Memory B cell (primary cell): ENCODE data around the gene CCDC85B.

Experiments
- ATAC-seq: fragments of 150-1000 bp; cut with Tn5 transposase; 2 replicates; pipeline ENCODE4 v1.10.0; 2021; ENCODE audit warnings: low read depth, mild to moderate bottlenecking, moderate library complexity
- DNase-seq, 2 donors: peaks; one replicate each; pipeline ENCODE4 v3.0.0; 2022; ENCODE audit warnings: low spot score in 2 of 2
- H3K27ac Mint-ChIP-seq: one replicate; pipeline ENCODE4 v1.8.0; 2022; ENCODE audit warnings: mild to moderate bottlenecking, moderate library complexity, mixed read lengths
- H3K27me3 Mint-ChIP-seq: one replicate; pipeline ENCODE4 v1.8.0; 2022; ENCODE audit warnings: mixed read lengths
- H3K36me3 Mint-ChIP-seq: one replicate; pipeline ENCODE4 v1.8.0; 2022; ENCODE audit warnings: mild to moderate bottlenecking, mixed read lengths
- H3K4me1 Mint-ChIP-seq: one replicate; pipeline ENCODE4 v1.8.0; 2022; ENCODE audit warnings: mixed read lengths
- H3K4me3 Mint-ChIP-seq: one replicate; pipeline ENCODE4 v1.8.0; 2022; ENCODE audit warnings: mild to moderate bottlenecking, moderate library complexity, mixed read lengths
- H3K9me3 Mint-ChIP-seq: one replicate; pipeline ENCODE4 v1.8.0; 2022; ENCODE audit warnings: mixed read lengths

CCDC85B gene

DNA sequence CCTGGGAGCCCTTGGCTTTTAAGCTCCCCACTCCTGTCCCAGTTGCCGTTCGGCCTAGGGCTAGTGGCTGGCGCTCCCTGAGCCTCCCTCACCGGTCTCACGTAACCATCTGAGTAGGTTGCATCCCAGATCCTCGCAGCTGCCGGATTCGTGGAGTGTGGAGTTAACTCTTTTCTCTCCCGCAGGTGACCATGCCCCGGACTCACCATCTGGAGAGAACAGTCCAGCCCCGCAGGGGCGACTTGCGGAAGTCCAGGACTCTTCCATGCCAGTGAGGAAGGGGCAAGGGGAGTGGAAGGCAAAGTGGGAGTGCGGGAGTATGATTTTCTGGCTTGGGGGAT is 29.3 kb upstream of the CCDC85B start:
- no peaks in the 10 kb centered on the region for H3K9me3 Mint-ChIP-seq
- ATAC-seq: no peak
- H3K27me3 Mint-ChIP-seq: no peaks in the 10 kb centered on the region
- peaks cover 20% of the 10 kb centered on the region for H3K36me3 Mint-ChIP-seq
- peak overlapping the region; percentile 95 for H3K4me3 Mint-ChIP-seq
- peak overlapping the region; percentile 88 for H3K27ac Mint-ChIP-seq
- peaks cover 25% of the 10 kb centered on the region for H3K4me1 Mint-ChIP-seq
- no peak for DNase-seq

DNA sequence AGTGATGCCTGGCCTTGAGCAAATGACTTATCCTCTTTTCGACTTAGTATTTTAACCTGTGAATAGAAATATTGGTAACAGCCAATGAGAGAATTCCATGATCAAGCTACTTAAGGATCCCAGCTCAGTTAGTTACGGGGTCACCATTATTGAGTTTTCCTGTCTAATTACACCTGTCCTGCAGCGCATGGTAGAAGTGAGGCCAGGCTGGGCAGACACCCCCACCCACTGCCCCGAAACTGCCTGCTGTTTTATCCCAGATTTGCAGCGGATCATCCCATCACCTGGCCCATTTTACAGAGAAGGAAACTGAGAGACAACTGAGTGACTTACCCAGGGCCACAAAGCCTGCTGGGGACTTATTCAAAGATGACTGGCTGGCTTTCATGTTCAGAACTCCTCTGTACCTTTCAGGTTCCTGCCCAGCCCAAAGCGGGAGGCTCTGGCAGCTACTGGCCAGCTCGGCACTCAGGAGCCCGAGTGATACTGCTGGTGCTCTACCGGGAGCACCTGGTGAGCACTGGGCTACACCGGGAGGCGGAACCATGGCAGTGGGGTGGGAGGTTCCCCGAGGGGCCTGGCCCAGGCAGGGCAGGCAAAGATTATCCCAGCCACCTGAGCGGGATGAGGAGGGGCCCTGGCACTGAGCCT is 28.8 kb upstream of the CCDC85B start:
- peaks cover 21% of the 10 kb centered on the region for H3K36me3 Mint-ChIP-seq
- no peaks in the 10 kb centered on the region for H3K27me3 Mint-ChIP-seq
- no peaks in the 10 kb centered on the region for H3K9me3 Mint-ChIP-seq
- H3K27ac Mint-ChIP-seq: no peak overlapping the region
- H3K4me1 Mint-ChIP-seq: peaks cover 20% of the 10 kb centered on the region
- no peak for DNase-seq
- H3K4me3 Mint-ChIP-seq: peak overlapping the region; percentile 95
- no peak for ATAC-seq

DNA sequence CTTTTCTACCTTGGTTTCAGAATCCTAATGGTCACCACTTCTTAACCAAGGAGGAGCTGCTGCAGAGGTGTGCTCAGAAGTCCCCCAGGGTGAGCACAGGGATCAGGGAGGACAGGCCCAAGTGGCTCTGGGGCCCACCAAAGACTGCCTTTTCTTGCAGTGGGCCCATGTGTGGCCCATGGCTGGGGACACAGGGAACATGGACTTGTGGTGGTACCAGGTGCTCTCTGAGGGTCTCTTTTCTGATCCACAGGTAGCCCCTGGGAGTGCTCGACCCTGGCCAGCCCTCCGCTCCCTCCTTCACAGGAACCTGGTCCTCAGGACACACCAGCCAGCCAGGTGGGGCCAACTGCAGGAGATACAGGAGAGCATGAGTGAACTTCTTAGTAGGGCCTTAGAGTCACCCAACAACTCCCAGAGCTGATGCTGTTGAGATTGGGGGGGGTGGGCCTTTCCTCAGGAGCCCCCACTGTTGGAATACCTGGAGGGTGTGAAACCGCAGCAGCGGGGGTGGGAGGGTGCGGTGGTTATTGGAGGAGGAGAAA is 28.2 kb upstream of the CCDC85B start:
- DNase-seq (no peak), ATAC-seq (no peak)
- Mint-ChIP-seq H3K36me3 (peaks cover 24% of the 10 kb centered on the region), H3K9me3 (no peaks in the 10 kb centered on the region), H3K4me1 (peaks cover 20% of the 10 kb centered on the region), H3K27ac (peak overlapping the region; percentile 65), H3K27me3 (no peaks in the 10 kb centered on the region), H3K4me3 (no peak overlapping the region)

DNA sequence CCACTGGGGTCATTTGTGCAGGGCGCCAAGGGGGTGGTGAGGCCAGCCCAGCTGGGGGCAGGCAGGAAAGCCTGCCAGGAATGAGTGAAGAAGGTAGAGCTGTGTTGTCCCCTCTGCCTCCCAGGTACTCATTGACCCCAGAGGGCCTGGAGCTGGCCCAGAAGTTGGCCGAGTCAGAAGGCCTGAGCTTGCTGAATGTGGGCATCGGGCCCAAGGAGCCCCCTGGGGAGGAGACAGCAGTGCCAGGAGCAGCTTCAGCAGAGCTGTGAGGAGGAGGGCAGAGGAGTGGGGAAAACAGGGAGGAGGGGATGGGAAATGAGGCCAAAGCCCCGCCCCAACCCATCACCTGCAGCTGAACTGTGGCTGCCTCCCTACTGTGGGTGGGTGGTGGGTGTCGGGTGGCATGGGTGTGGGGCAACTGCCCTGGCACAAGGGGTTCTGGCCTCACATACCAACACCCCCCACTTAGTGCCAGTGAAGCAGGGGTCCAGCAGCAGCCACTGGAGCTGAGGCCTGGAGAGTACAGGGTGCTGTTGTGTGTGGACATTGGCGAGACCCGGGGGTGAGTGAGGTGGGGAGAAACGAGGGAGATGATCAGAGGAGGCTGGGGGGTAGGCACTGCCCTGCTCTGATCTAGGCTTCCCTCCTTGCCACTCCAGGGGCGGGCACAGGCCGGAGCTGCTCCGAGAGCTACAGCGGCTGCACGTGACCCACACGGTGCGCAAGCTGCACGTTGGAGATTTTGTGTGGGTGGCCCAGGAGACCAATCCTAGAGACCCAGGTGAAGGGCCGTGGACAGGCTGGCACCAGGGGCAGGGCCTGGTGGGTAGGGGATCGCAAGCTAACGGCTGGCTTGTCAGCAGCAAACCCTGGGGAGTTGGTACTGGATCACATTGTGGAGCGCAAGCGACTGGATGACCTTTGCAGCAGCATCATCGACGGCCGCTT is 27.3 kb upstream of the CCDC85B start:
- peaks cover 22% of the 10 kb centered on the region for H3K4me1 Mint-ChIP-seq
- no peaks in the 10 kb centered on the region for H3K9me3 Mint-ChIP-seq
- peak overlapping the region; percentile 65 for H3K27ac Mint-ChIP-seq
- DNase-seq (no peak), ATAC-seq (no peak)
- H3K4me3 Mint-ChIP-seq: no peak overlapping the region
- peaks cover 24% of the 10 kb centered on the region for H3K36me3 Mint-ChIP-seq
- no peaks in the 10 kb centered on the region for H3K27me3 Mint-ChIP-seq

DNA sequence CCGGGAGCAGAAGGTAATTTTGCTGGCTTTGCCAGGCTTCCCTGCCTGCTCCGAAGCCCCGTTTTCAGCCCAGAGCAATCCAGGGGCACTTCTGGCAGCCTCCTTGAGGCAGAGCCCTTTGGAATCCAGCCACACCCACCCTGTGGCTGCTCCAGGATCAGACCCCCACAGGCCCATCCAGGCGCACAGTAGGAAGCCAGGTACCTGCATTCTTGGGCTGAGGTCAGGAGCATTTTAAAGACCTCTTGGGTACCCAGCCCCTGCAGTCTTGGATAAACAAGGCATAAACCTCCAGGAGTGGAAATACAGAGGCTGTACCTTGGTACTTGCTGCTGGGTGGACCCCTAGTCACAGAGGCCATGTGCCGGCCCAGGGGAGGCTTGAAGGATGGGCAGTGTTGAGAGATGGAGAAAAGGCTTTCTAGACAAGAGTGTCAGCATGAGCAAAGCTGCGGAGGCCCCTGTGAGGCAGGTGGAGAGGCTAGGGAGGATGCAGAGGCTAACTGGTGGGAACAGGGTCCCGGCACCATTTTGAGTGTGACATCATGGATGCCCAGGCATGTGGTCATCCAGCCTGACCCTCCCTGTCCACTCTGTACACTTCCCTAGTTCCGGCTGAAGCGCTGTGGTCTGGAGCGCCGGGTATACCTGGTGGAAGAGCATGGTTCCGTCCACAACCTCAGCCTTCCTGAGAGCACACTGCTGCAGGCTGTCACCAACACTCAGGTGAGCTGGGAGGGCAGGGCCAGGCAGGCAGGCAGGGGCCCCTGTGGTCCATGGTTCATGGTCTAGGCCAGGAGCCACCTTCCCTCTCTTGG is 26.4 kb upstream of the CCDC85B start:
- Mint-ChIP-seq H3K36me3 (peaks cover 24% of the 10 kb centered on the region), H3K27ac (no peak overlapping the region), H3K4me3 (no peak overlapping the region), H3K9me3 (no peaks in the 10 kb centered on the region), H3K27me3 (no peaks in the 10 kb centered on the region), H3K4me1 (peaks cover 16% of the 10 kb centered on the region)
- no peak for ATAC-seq
- DNase-seq: no peak

DNA sequence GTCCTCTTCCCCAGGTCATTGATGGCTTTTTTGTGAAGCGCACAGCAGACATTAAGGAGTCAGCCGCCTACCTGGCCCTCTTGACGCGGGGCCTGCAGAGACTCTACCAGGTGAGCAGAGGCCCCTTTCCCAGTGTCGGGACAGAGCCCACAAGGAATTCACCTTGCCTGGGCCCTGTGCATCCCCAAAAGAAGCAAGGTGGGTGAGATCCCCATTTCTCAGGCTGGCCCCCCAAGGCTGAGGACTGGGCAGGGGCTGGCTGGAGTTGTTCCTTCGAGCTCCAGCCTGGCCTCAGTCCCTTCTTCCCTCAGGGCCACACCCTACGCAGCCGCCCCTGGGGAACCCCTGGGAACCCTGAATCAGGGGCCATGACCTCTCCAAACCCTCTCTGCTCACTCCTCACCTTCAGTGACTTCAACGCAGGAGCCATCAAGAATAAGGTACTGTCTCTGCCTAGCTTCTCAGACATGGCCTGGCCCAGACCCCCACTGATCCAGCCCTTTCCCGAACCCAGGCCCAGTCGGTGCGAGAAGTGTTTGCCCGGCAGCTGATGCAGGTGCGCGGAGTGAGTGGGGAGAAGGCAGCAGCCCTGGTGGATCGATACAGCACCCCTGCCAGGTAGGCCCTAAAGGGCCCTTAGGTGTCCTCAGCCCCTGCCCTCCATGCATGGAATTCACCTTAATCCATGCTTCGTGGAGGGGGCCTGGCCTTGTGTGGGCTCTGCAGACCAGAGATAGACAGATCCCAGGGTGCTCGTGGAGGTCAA is 25.6 kb upstream of the CCDC85B start:
- Mint-ChIP-seq H3K27me3 (no peaks in the 10 kb centered on the region), H3K27ac (no peak overlapping the region), H3K36me3 (peaks cover 24% of the 10 kb centered on the region), H3K4me1 (peaks cover 14% of the 10 kb centered on the region), H3K9me3 (no peaks in the 10 kb centered on the region), H3K4me3 (no peak overlapping the region)
- no peak for ATAC-seq
- no peak for DNase-seq

DNA sequence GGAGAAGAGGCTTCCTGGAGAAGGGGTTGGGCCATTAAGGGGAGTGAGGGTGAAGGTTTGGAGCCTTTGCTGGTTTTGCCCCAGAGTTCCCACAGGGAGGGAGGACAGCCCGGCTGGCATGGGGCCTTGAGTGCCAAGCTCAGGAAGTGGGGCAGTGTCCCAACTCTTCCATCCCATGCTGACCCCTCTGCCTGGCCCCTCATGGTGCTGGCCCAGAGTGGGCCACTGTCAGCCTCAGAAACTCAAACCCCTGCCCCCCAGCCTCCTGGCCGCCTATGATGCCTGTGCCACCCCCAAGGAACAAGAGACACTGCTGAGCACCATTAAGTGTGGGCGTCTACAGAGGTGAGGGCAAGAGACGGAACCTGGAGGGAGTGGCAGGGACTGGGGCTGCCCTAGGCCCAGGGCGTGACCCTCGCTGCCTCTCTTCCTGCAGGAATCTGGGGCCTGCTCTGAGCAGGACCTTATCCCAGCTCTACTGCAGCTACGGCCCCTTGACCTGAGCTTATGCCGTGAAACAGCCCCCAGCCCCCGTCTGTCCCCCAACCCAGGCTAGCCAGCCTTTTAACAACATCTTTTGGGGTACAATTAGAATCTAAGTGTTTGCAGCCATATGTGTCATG is 24.8 kb upstream of the CCDC85B start:
- DNase-seq: no peak
- H3K9me3 Mint-ChIP-seq: no peaks in the 10 kb centered on the region
- peaks cover 24% of the 10 kb centered on the region for H3K36me3 Mint-ChIP-seq
- ATAC-seq: no peak
- no peaks in the 10 kb centered on the region for H3K27me3 Mint-ChIP-seq
- H3K4me1 Mint-ChIP-seq: peaks cover 13% of the 10 kb centered on the region
- H3K4me3 Mint-ChIP-seq: no peak overlapping the region
- no peak overlapping the region for H3K27ac Mint-ChIP-seq

DNA sequence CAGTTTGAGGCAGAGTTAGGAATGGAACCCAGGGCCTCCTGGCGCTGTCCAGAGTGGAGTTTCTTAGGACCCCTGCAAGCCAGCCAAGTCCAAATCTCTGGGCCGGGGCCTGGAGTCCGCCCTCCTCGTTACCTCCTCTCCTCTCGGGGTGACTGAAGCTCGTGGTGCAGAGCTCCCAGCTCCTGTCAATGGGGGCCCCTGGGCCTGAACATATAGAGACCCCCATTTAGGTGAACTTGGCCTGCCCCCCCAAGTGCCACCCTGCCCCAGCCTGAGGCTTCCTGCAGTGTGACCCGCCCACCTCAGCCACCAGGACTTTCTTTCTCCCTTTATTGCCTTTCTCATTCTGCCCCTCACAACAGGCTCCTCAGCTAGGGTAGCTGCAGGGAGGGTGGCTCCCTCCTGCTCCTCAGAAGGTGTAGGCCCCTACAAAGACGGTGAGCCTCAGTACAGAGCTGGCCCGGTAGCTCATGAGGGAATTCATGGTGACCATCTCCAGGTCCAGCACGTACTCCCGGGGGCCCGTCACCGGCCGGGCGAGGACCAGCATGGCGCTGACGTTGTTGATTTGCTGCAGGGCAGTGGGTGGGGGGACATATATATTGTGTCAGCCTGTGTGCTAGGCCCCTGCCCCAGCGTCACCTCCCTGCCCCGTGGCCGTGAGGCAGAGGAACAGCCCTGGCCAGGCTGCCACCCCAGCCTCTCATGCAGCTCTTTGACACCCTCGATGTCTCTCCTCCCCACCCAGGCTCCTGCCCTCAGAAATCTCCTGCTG is 23.8 kb upstream of the CCDC85B start:
- Mint-ChIP-seq H3K9me3 (no peaks in the 10 kb centered on the region), H3K4me1 (peaks cover 15% of the 10 kb centered on the region), H3K36me3 (peaks cover 24% of the 10 kb centered on the region), H3K27ac (no peak overlapping the region), H3K4me3 (no peak overlapping the region), H3K27me3 (no peaks in the 10 kb centered on the region)
- DNase-seq: no peak
- ATAC-seq: no peak

DNA sequence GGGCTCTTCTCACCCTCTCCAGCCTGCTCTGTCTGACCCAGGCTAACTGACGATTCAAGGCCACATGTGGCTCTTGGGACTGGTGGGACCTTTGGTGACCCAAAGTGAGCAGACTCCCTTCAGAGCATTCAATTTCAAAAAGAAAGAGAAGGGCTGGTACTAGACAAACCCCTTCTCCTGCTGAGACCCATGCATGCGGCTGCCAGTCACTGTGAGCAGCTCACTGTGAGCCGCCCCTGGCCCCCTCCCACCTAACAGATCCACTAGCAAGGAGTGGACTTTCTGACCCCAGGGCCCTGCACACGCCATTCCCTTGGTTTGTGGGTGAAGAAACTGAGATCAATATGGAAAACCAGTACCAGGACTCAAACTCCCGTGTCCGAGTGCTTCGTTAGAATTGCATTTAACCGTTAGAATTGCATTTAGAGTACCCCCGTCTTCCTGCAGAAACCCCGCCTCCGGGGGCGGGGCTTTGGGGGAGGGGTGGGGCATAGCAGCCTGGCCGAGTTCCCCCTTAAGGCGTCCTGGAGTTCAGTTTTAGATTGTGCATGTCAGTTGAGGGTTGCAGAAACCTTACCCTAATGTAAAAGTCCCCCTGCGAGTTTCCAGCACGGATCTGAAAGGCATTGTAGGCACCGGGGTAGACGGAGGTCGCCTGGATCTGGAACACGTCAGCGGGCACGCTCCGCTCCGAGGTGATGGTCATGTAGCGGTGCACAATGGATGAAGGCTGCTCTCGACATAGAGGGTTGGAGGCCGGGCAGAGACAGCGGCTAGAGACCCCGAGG is 23.0 kb upstream of the CCDC85B start:
- H3K4me3 Mint-ChIP-seq: no peak overlapping the region
- H3K4me1 Mint-ChIP-seq: peaks cover 15% of the 10 kb centered on the region
- no peaks in the 10 kb centered on the region for H3K27me3 Mint-ChIP-seq
- peaks cover 23% of the 10 kb centered on the region for H3K36me3 Mint-ChIP-seq
- ATAC-seq (peak; percentile 42), DNase-seq (no peak)
- H3K27ac Mint-ChIP-seq: no peak overlapping the region
- H3K9me3 Mint-ChIP-seq: no peaks in the 10 kb centered on the region

DNA sequence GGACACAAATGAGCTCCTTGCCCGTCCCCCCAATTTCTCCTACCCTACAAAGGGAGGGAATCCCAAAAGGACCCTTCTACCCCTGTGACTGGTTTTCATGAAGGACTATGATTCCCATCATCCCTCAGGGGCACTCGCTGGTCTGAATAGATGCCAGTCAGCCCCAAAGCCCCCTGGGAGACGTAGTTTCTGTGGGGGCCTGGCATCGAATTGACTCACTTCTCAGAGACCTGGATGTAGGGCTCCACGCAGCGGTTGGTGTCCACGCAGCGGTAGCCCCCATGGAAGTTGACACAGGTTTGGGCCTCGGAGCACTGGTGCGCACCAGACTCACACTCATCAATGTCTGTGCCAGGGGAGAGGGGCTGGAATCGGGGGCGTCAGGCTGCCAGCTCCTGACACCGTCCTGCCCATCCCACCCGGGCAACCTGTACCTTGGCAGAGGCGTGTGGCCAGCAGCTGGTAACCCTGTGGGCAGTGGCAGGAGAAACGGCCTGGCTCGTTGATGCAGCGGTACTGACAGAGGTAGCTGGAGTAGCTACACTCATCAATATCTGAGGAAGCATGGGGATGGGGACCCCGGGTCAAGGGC is 22.3 kb upstream of the CCDC85B start:
- H3K9me3 Mint-ChIP-seq: no peaks in the 10 kb centered on the region
- peak; percentile 67 for ATAC-seq
- no peak for DNase-seq

DNA sequence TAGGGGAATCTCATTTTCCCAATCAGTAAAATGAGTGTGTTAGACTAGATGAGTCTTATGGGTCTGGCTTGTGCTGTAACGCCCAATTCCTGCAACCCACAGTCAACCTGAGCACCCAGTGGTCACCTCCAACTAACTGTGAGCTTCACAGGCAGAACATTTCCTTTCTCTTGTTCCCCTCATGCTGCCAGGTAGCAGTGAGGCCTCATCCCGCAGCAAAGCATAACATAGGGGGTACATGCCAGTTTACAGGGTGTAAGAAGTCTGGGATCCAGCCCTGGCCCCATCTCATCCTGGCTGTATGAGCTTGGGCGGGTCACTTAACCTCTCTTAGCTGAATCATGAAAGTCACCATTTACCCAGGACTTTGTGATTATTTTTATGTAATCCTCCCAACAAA is 21.6 kb upstream of the CCDC85B start:
- no peaks in the 10 kb centered on the region for H3K9me3 Mint-ChIP-seq
- H3K27me3 Mint-ChIP-seq: no peaks in the 10 kb centered on the region
- ATAC-seq (no peak), DNase-seq (no peak)
- no peak overlapping the region for H3K4me3 Mint-ChIP-seq
- H3K27ac Mint-ChIP-seq: no peak overlapping the region
- H3K36me3 Mint-ChIP-seq: peaks cover 13% of the 10 kb centered on the region
- peaks cover 15% of the 10 kb centered on the region for H3K4me1 Mint-ChIP-seq

More for the DNA sequence above, 22.3 kb upstream of the CCDC85B start:
- H3K4me1 Mint-ChIP-seq: peaks cover 13% of the 10 kb centered on the region
- no peak overlapping the region for H3K4me3 Mint-ChIP-seq
- no peaks in the 10 kb centered on the region for H3K27me3 Mint-ChIP-seq
- peaks cover 17% of the 10 kb centered on the region for H3K36me3 Mint-ChIP-seq
- H3K27ac Mint-ChIP-seq: no peak overlapping the region
